NCI-H2107 (cell line): ENCODE measurements around the gene LYPD1.

Experiments used
- DNase-seq: peaks from one replicate; lab custom pipeline; 2025; lab: John Stamatoyannopoulos, UW

Gene LYPD1

GRCh38 chr2:132668189-132668823 lies 1.7 kb downstream of the LYPD1 start:
- DNase-seq: no peak

GRCh38 chr2:132667706-132668105 lies 2.3 kb downstream of the LYPD1 start:
- no peak for DNase-seq

GRCh38 chr2:132665401-132666140 lies 4.4 kb downstream of the LYPD1 start:
- DNase-seq: no peak

- no peak for DNase-seq
These were observed 5.9 kb downstream of the LYPD1 start for GRCh38 chr2:132664096-132664495.

- no peak for DNase-seq
These were observed 7.3 kb downstream of the LYPD1 start for GRCh38 chr2:132662732-132663131.

- no peak for DNase-seq
These were observed 10.7 kb downstream of the LYPD1 start for GRCh38 chr2:132659331-132659730.

GRCh38 chr2:132656266-132656975 lies 13.6 kb downstream of the LYPD1 start:
- no peak for DNase-seq

GRCh38 chr2:132654968-132655367 lies 15.0 kb downstream of the LYPD1 start:
- DNase-seq: no peak

GRCh38 chr2:132654335-132654734 lies 15.7 kb downstream of the LYPD1 start:
- no peak for DNase-seq

- DNase-seq: no peak
These were observed 17.5 kb downstream of the LYPD1 start for GRCh38 chr2:132652474-132652873.

- no peak for DNase-seq
These were observed 18.6 kb downstream of the LYPD1 start for GRCh38 chr2:132651115-132652045.

GRCh38 chr2:132646540-132647108 lies 23.4 kb downstream of the LYPD1 start:
- DNase-seq: no peak

- no peak for DNase-seq
These were observed 24.1 kb downstream of the LYPD1 start for GRCh38 chr2:132645722-132646539.

GRCh38 chr2:132645176-132645575 lies 24.8 kb downstream of the LYPD1 start:
- DNase-seq: no peak

- DNase-seq: no peak
These were observed 27.6 kb downstream of the LYPD1 start for GRCh38 chr2:132642415-132642814.

- DNase-seq: no peak
These were observed 28.2 kb downstream of the LYPD1 start for GRCh38 chr2:132641819-132642218.

- DNase-seq: no peak
These were observed 29.9 kb downstream of the LYPD1 start for GRCh38 chr2:132640116-132640515.

- no peak for DNase-seq
These were observed 31.5 kb downstream of the LYPD1 start for GRCh38 chr2:132638313-132639040.

- no peak for DNase-seq
These were observed 33.7 kb downstream of the LYPD1 start for GRCh38 chr2:132636346-132636745.

- no peak for DNase-seq
These were observed 36.4 kb downstream of the LYPD1 start for GRCh38 chr2:132633635-132634034.
